ENCODE results near the gene DEAF1.

DNA sequence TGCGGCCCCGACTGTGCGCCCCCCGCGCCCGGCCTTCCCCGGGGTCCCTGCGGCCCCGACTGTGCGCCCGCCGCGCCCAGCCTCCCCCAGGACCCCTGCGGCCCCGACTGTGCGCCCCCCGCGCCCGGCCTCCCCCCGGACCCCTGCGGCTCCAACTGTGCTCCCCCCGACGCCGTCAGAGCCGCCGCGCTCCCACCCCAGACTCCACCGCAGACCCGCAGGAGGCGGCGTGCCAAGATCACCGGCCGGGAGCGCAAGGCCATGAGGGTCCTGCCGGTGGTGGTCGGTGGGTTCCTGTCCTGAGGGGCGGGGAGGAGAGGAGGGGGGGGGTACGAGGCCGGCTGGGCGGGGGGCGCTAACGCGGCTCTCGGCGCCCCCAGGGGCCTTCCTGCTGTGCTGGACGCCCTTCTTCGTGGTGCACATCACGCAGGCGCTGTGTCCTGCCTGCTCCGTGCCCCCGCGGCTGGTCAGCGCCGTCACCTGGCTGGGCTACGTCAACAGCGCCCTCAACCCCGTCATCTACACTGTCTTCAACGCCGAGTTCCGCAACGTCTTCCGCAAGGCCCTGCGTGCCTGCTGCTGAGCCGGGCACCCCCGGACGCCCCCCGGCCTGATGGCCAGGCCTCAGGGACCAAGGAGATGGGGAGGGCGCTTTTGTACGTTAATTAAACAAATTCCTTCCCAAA, 54.9 kb downstream of the DEAF1 start:
- TF ChIP-seq CTCF (IDR thresholded peaks at IDR 0.05), result no peak
- no peak for TF ChIP-seq POLR2A (IDR thresholded peaks at IDR 0.05)

Measured in body of pancreas (tissue), 4 donors.